DOHH2 (cell line): ENCODE data around the gene HSD3B7.

Experiments
- EZH2phosphoT487 ChIP-seq: fragments of 200-600 bp; sonication (generic); IDR thresholded peaks from 2 replicates; pipeline ENCODE4 v1.6.1; 2017; ENCODE audit warnings: borderline replicate concordance, mild to moderate bottlenecking, antibody characterized with exemption, low read length, moderate library complexity, mixed read lengths
- TF ChIP-seq, protein P1 (sequence below): fragments of 200-600 bp; sonication (generic); IDR thresholded peaks from one replicate; pipeline ENCODE4 v1.5.1; 2014; ENCODE audit warnings: antibody characterized with exemption, mild to moderate bottlenecking, low read depth, low read length; ENCODE audit not compliant: poor library complexity, severe bottlenecking

DNA sequence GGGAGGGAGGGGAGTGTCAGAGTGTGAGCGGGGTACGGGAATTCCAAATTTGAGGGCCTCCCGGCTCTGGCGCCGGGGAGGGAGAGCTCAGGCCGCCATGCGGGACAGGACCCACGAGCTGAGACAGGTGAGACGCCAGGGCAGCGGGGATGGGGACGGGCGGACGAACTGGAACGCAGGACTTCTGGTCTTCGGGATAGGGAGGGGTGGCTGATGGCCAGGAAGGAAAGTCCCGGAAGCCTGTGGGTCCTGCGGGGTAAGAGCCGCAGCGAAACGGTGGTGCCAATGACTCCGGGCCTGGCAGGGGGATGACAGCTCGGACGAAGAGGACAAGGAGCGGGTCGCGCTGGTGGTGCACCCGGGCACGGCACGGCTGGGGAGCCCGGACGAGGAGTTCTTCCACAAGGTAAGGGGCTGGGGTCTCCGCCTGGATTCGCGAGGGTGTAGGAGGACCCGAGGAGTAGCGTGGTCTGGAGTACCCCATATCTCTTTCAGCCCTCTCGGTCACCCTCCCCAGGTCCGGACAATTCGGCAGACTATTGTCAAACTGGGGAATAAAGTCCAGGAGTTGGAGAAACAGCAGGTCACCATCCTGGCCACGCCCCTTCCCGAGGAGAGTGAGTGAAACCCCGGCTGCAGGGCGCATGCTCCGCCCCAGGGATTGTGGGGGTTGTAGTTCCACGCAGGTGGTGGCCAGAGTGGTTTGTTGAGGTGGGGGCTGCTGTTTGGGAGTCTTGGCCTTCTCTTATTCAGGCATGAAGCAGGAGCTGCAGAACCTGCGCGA lies 48.9 kb downstream of the HSD3B7 start:
- TF ChIP-seq, protein P1, sequence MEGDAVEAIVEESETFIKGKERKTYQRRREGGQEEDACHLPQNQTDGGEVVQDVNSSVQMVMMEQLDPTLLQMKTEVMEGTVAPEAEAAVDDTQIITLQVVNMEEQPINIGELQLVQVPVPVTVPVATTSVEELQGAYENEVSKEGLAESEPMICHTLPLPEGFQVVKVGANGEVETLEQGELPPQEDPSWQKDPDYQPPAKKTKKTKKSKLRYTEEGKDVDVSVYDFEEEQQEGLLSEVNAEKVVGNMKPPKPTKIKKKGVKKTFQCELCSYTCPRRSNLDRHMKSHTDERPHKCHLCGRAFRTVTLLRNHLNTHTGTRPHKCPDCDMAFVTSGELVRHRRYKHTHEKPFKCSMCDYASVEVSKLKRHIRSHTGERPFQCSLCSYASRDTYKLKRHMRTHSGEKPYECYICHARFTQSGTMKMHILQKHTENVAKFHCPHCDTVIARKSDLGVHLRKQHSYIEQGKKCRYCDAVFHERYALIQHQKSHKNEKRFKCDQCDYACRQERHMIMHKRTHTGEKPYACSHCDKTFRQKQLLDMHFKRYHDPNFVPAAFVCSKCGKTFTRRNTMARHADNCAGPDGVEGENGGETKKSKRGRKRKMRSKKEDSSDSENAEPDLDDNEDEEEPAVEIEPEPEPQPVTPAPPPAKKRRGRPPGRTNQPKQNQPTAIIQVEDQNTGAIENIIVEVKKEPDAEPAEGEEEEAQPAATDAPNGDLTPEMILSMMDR = no peak
- TF ChIP-seq EZH2phosphoT487 = no peak
